ENCODE results near the gene SMU1.
A peak's percentile ranks its signal among the peaks of the same experiment; 100 is the strongest.

- TF ChIP-seq CTCF (IDR thresholded peaks at IDR 0.05) (peak in 3 of 4 experiments; percentile 11 to 24 (median 17)), POLR2A (IDR thresholded peaks at IDR 0.05) (no peak)
Measured at GRCh38 chr9:33124751-33125381, 48.4 kb upstream of the SMU1 start.
